HCEC 1CT (cell line): ENCODE data around the gene SGIP1.
"Not testable (repeated sequence)": the region's sequence is repeated elsewhere in the genome, so short reads cannot be mapped to it uniquely, and the experiment has no call there.

Experiments used
- DNase-seq: peaks from one replicate; pipeline ENCODE4 v3.0.0-alpha.2; 2017

SGIP1 gene

GRCh38 chr1:66559517-66559916, 25.6 kb downstream of the SGIP1 start:
- DNase-seq, result no peak

GRCh38 chr1:66562561-66562960, 28.6 kb downstream of the SGIP1 start:
- DNase-seq, result no peak

GRCh38 chr1:66563094-66563800, 29.3 kb downstream of the SGIP1 start:
- peak; percentile 97 for DNase-seq

GRCh38 chr1:66563941-66564630, 30.1 kb downstream of the SGIP1 start:
- DNase-seq, result peak; percentile 100

- DNase-seq, result peak; percentile 39
Measured at GRCh38 chr1:66570196-66570595, 36.2 kb downstream of the SGIP1 start.

GRCh38 chr1:66571789-66572188, 37.8 kb downstream of the SGIP1 start:
- peak; percentile 88 for DNase-seq

- DNase-seq, result peak; percentile 80
Measured at GRCh38 chr1:66575739-66576138, 41.8 kb downstream of the SGIP1 start.

GRCh38 chr1:66576645-66577044, 42.7 kb downstream of the SGIP1 start:
- no peak for DNase-seq

GRCh38 chr1:66578841-66579240, 44.9 kb downstream of the SGIP1 start:
- peak; percentile 48 for DNase-seq

GRCh38 chr1:66580081-66580480, 46.1 kb downstream of the SGIP1 start:
- no peak for DNase-seq

- DNase-seq, result no peak
Measured at GRCh38 chr1:66583021-66583420, 49.1 kb downstream of the SGIP1 start.

GRCh38 chr1:66585002-66585401, 51.0 kb downstream of the SGIP1 start:
- DNase-seq, result no peak

- DNase-seq, result no peak
Measured at GRCh38 chr1:66589326-66589725, 55.4 kb downstream of the SGIP1 start.

GRCh38 chr1:66592106-66592507, 58.2 kb downstream of the SGIP1 start:
- DNase-seq, result not testable (repeated sequence)

- no peak for DNase-seq
Measured at GRCh38 chr1:66596191-66596590, 62.2 kb downstream of the SGIP1 start.

- DNase-seq, result no peak
Measured at GRCh38 chr1:66597500-66597899, 63.5 kb downstream of the SGIP1 start.

- peak; percentile 83 for DNase-seq
Measured at GRCh38 chr1:66598670-66599069, 64.7 kb downstream of the SGIP1 start.

GRCh38 chr1:66599346-66599745, 65.4 kb downstream of the SGIP1 start:
- no peak for DNase-seq

- DNase-seq, result no peak
Measured at GRCh38 chr1:66599899-66600737, 66.2 kb downstream of the SGIP1 start.

GRCh38 chr1:66605419-66605997, 71.6 kb downstream of the SGIP1 start:
- DNase-seq, result no peak

- DNase-seq, result no peak
Measured at GRCh38 chr1:66606362-66607065, 72.6 kb downstream of the SGIP1 start.

GRCh38 chr1:66607458-66607857, 73.5 kb downstream of the SGIP1 start:
- DNase-seq, result no peak

- DNase-seq, result no peak
Measured at GRCh38 chr1:66613187-66613586, 79.2 kb downstream of the SGIP1 start.
